Measurements from ENCODE around the gene ELMO1.
A peak's percentile ranks its signal among the peaks of the same experiment; 100 is the strongest.

Gene ELMO1

GRCh38 chr7:36840904-36841303 is 607.8 kb downstream of the ELMO1 start:
- H3K4me1 Mint-ChIP-seq, result no peaks in the 10 kb centered on the region
- ATAC-seq, result no peak
- H3K27me3 Mint-ChIP-seq, result no peaks in the 10 kb centered on the region
- no peak for DNase-seq
- no peak overlapping the region for H3K4me3 Mint-ChIP-seq
- H3K9me3 Mint-ChIP-seq, result peaks cover 6 to 14% of the 10 kb centered on the region in 2 donors
- H3K27ac Mint-ChIP-seq, result no peak overlapping the region

- Mint-ChIP-seq H3K27me3 (no peaks in the 10 kb centered on the region), H3K9me3 (peaks cover 6 to 9% of the 10 kb centered on the region in 2 donors), H3K27ac (no peak overlapping the region), H3K4me1 (no peaks in the 10 kb centered on the region), H3K4me3 (no peak overlapping the region)
- no peak for ATAC-seq
- DNase-seq, result no peak
Measured at GRCh38 chr7:36838616-36839225, 609.9 kb downstream of the ELMO1 start.

GRCh38 chr7:36831049-36831448 is 617.6 kb downstream of the ELMO1 start:
- no peak overlapping the region for H3K4me3 Mint-ChIP-seq
- ATAC-seq (no peak), DNase-seq (no peak)
- no peaks in the 10 kb centered on the region for H3K27me3 Mint-ChIP-seq
- H3K27ac Mint-ChIP-seq, result no peak overlapping the region
- H3K9me3 Mint-ChIP-seq, result peaks cover 5 to 9% of the 10 kb centered on the region in 2 donors
- H3K4me1 Mint-ChIP-seq, result no peaks in the 10 kb centered on the region

- ATAC-seq, result no peak
- no peak overlapping the region for H3K27ac Mint-ChIP-seq
- DNase-seq, result no peak
- no peaks in the 10 kb centered on the region for H3K4me1 Mint-ChIP-seq
- H3K4me3 Mint-ChIP-seq, result no peak overlapping the region
- H3K9me3 Mint-ChIP-seq, result peaks cover 0 to 9% of the 10 kb centered on the region in 2 donors
- no peaks in the 10 kb centered on the region for H3K27me3 Mint-ChIP-seq
Measured at GRCh38 chr7:36827726-36828703, 620.6 kb downstream of the ELMO1 start.

- Mint-ChIP-seq H3K4me1 (no peaks in the 10 kb centered on the region), H3K9me3 (peaks cover 0 to 8% of the 10 kb centered on the region in 2 donors), H3K27ac (no peak overlapping the region), H3K27me3 (no peaks in the 10 kb centered on the region), H3K4me3 (no peak overlapping the region)
- no peak for DNase-seq
- no peak for ATAC-seq
Measured at GRCh38 chr7:36825501-36825900, 623.2 kb downstream of the ELMO1 start.

GRCh38 chr7:36823353-36823752 is 625.3 kb downstream of the ELMO1 start:
- Mint-ChIP-seq H3K4me1 (no peaks in the 10 kb centered on the region), H3K27me3 (no peaks in the 10 kb centered on the region), H3K4me3 (no peak overlapping the region), H3K9me3 (peaks cover 8% of the 10 kb centered on the region in 2 donors), H3K27ac (no peak overlapping the region)
- DNase-seq, result no peak
- no peak for ATAC-seq

GRCh38 chr7:36821617-36822016 is 627.0 kb downstream of the ELMO1 start:
- Mint-ChIP-seq H3K9me3 (peaks cover 8 to 9% of the 10 kb centered on the region in 2 donors), H3K27me3 (no peaks in the 10 kb centered on the region), H3K4me1 (no peaks in the 10 kb centered on the region), H3K4me3 (no peak overlapping the region), H3K27ac (no peak overlapping the region)
- ATAC-seq, result no peak
- DNase-seq, result no peak

- Mint-ChIP-seq H3K4me3 (no peak overlapping the region), H3K27me3 (no peaks in the 10 kb centered on the region), H3K4me1 (no peaks in the 10 kb centered on the region), H3K9me3 (peaks cover 8 to 9% of the 10 kb centered on the region in 2 donors), H3K27ac (no peak overlapping the region)
- DNase-seq, result no peak
- no peak for ATAC-seq
Measured at GRCh38 chr7:36820527-36821170, 628.0 kb downstream of the ELMO1 start.

- Mint-ChIP-seq H3K9me3 (peaks cover 8 to 9% of the 10 kb centered on the region in 2 donors), H3K27me3 (no peaks in the 10 kb centered on the region), H3K27ac (no peak overlapping the region), H3K4me1 (no peaks in the 10 kb centered on the region), H3K4me3 (no peak overlapping the region)
- no peak for DNase-seq
- ATAC-seq, result no peak
Measured at GRCh38 chr7:36819639-36820038, 629.0 kb downstream of the ELMO1 start.

GRCh38 chr7:36814311-36814710 is 634.4 kb downstream of the ELMO1 start:
- ATAC-seq (no peak), DNase-seq (no peak)
- Mint-ChIP-seq H3K4me3 (no peak overlapping the region), H3K27ac (no peak overlapping the region), H3K27me3 (no peaks in the 10 kb centered on the region), H3K4me1 (peaks cover 2% of the 10 kb centered on the region), H3K9me3 (peaks cover 0 to 9% of the 10 kb centered on the region in 2 donors)

GRCh38 chr7:36811807-36812206 is 636.9 kb downstream of the ELMO1 start:
- Mint-ChIP-seq H3K9me3 (no peaks in the 10 kb centered on the region), H3K4me3 (no peak overlapping the region), H3K27ac (peak overlapping the region in 1 of 2 donors; percentile 12), H3K4me1 (peaks cover 10% of the 10 kb centered on the region), H3K27me3 (no peaks in the 10 kb centered on the region)
- DNase-seq (no peak), ATAC-seq (peak; percentile 62)

GRCh38 chr7:36810489-36810888 is 638.2 kb downstream of the ELMO1 start:
- ATAC-seq (no peak), DNase-seq (no peak)
- Mint-ChIP-seq H3K9me3 (no peaks in the 10 kb centered on the region), H3K27me3 (no peaks in the 10 kb centered on the region), H3K27ac (no peak overlapping the region), H3K4me3 (no peak overlapping the region), H3K4me1 (peaks cover 10% of the 10 kb centered on the region)

GRCh38 chr7:36810032-36810431 is 638.6 kb downstream of the ELMO1 start:
- ATAC-seq (no peak), DNase-seq (no peak)
- no peaks in the 10 kb centered on the region for H3K27me3 Mint-ChIP-seq
- H3K4me3 Mint-ChIP-seq, result no peak overlapping the region
- H3K9me3 Mint-ChIP-seq, result peaks cover 0 to 2% of the 10 kb centered on the region in 2 donors
- H3K4me1 Mint-ChIP-seq, result peaks cover 10% of the 10 kb centered on the region
- no peak overlapping the region for H3K27ac Mint-ChIP-seq

GRCh38 chr7:36809510-36809909 is 639.2 kb downstream of the ELMO1 start:
- no peak overlapping the region for H3K27ac Mint-ChIP-seq
- H3K27me3 Mint-ChIP-seq, result no peaks in the 10 kb centered on the region
- H3K4me1 Mint-ChIP-seq, result peaks cover 10% of the 10 kb centered on the region
- no peak overlapping the region for H3K4me3 Mint-ChIP-seq
- DNase-seq (no peak), ATAC-seq (no peak)
- peaks cover 0 to 7% of the 10 kb centered on the region in 2 donors for H3K9me3 Mint-ChIP-seq

- DNase-seq, result no peak
- Mint-ChIP-seq H3K27ac (peak overlapping the region; percentile 10 to 59), H3K27me3 (no peaks in the 10 kb centered on the region), H3K4me1 (peaks cover 10% of the 10 kb centered on the region), H3K9me3 (peaks cover 0 to 8% of the 10 kb centered on the region in 2 donors), H3K4me3 (no peak overlapping the region)
- no peak for ATAC-seq
Measured at GRCh38 chr7:36809086-36809485, 639.6 kb downstream of the ELMO1 start.

- peaks cover 0 to 8% of the 10 kb centered on the region in 2 donors for H3K9me3 Mint-ChIP-seq
- peaks cover 10% of the 10 kb centered on the region for H3K4me1 Mint-ChIP-seq
- DNase-seq (no peak), ATAC-seq (peak; percentile 69)
- H3K4me3 Mint-ChIP-seq, result no peak overlapping the region
- H3K27ac Mint-ChIP-seq, result no peak overlapping the region
- H3K27me3 Mint-ChIP-seq, result no peaks in the 10 kb centered on the region
Measured at GRCh38 chr7:36806891-36807290, 641.8 kb downstream of the ELMO1 start.

All from stimulated activated naive CD8-positive, alpha-beta T cell treated with anti-CD3 and anti-CD28 coated beads, Interleukin-15, amount 100 ng/mL, for 72 hours (primary cell).